DLD1 (cell line): ENCODE results near the gene AMER3.
"Not testable (repeated sequence)": the region's sequence is repeated elsewhere in the genome, so short reads cannot be mapped to it uniquely, and the experiment has no call there.

Experiments used
- in situ Hi-C: cut with HindIII; loops from 2 replicates; pipeline ENCODE4 v1.10.0; 2017; ENCODE audit warnings: low sequenced_read_pairs

The AMER3 gene

GRCh38 chr2:130755256-130756052 lies at the start of gene AMER3:
Gene AMER3, plus strand, starts transcription at chr2:130755540. Its CDS starts 6,533 bp downstream, at chr2:130762073.
- in situ Hi-C loops, result no loop called here

DNA sequence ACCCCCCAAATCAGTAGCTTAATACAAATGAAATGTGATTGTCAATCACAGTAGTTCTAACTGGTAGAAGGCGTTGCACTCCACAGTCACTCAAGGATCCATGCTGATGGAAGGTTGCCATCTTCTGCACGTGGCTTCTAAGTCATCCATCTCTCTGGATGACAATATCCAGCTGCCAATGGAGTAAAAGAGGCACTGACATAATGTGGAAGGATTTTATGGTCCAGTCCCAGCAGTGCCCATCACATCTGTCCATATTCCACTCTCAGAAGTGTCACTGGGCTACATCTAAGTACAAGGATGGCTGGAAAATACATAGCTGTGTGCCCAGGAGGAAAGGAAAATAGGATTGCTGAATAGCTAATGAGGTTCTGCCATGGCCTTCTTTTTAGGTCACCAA lies 40.5 kb upstream of the AMER3 start:
- in situ Hi-C loops, result not testable (repeated sequence)

- in situ Hi-C loops, result no loop called here
These were observed 35.3 kb upstream of the AMER3 start for GRCh38 chr2:130720036-130720435.

DNA sequence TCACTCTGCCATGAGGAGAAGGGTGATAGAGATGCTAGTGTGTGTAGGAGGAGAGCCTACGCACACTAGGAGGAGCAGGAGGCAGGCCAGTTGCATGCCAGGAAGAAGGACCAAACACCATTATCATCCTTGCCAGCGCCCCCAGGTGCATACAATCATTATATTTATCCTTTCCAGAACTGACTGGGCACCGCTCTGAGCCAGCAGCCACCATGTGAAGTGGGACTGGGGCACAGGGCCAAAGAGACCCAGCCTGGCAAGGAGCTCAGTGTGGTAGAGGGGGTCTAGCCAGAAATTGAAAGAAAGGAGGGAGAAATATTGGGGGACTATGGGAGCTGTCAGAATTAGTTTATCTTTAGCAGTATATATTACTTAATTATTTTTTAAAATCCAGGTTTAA lies 34.8 kb upstream of the AMER3 start:
- in situ Hi-C loops, result no loop called here

GRCh38 chr2:130724455-130724854 lies 30.9 kb upstream of the AMER3 start:
- in situ Hi-C loops, result no loop called here

DNA sequence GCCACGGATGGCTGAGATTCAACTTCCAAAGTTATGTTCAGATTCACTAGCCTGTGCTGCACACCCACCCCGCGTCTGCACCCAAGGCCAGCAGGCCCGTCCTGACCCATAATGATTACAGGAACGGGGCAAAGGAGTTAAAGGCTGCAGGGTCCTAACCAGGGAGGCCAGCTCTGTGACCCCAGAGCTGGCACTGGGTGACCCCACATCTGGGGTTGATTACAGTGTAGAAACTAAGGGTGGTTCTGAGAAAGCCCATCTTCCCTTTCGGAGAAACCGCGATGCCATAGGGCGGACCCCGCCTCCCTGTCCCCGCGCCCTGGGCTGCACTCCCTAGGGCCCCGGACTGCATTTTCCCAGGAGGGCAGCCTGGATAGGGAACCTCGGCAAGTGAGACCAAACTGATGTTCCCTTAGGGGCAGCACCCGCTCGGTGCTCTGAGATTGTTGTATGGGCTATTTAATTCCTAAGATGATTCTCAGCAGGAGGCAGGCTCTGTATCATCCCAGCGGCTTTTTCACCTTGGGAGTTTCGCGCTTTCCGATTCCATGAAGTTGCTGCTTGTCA lies 28.6 kb upstream of the AMER3 start:
- in situ Hi-C loops, result no loop called here

- in situ Hi-C loops, result no loop called here
These were observed 27.9 kb upstream of the AMER3 start for GRCh38 chr2:130727286-130727924.

DNA sequence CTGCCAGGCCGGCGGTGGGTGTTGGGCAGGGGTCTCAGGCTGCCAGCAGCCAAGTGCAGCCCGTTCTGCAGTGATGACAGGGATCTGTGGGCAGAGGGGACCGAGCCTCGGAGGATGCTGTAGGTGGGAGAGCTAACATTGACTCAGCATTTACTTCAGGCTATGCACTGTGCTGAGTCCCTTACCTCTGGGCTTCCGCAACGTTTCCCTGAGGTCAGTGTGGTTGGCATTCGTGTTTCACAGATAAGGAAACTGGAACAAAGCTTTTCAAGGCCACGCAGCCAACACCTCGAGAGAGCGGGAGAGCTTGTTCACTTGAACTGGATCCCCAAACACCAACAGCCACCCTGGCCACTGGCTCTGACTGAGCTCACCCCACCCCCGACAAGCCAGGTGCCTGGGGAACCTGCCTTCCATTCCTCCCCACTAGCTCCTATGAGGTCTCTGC lies 27.3 kb upstream of the AMER3 start:
- in situ Hi-C loops, result no loop called here

GRCh38 chr2:130728549-130729316 lies 26.6 kb upstream of the AMER3 start, which contains the start of gene GPR148:
Gene GPR148, plus strand, starts transcription at chr2:130729070. Its CDS starts 82 bp downstream, at chr2:130729152.
- in situ Hi-C loops, result no loop called here

DNA sequence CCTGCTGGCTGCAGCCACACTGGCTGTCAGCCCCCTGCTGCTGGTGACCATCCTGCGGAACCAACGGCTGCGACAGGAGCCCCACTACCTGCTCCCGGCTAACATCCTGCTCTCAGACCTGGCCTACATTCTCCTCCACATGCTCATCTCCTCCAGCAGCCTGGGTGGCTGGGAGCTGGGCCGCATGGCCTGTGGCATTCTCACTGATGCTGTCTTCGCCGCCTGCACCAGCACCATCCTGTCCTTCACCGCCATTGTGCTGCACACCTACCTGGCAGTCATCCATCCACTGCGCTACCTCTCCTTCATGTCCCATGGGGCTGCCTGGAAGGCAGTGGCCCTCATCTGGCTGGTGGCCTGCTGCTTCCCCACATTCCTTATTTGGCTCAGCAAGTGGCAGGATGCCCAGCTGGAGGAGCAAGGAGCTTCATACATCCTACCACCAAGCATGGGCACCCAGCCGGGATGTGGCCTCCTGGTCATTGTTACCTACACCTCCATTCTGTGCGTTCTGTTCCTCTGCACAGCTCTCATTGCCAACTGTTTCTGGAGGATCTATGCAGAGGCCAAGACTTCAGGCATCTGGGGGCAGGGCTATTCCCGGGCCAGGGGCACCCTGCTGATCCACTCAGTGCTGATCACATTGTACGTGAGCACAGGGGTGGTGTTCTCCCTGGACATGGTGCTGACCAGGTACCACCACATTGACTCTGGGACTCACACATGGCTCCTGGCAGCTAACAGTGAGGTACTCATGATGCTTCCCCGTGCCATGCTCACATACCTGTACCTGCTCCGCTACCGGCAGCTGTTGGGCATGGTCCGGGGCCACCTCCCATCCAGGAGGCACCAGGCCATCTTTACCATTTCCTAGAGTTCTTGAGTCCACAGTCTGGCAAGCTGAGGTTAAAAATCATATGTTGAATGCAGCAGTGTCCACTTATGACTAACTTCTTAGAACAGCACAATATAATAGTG lies 25.7 kb upstream of the AMER3 start:
- in situ Hi-C loops, result no loop called here

DNA sequence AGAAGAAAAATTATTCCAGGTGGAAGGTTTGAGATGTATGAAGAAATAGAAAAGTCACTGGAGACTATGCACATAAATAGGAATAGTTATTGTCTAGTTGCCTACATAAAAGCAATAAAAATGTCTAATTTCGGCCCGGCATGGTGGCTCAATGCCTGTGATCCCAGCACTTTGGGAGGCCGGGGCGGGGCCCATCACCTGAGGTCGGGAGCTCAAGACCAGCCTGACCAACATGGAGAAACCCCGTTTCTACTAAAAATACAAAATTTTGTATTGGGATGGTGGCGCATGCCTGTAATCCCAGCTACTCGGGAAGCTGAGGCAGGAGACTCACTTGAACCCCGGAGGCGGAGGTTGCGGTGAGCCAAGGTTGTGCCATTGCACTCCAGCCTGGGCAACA lies 23.1 kb upstream of the AMER3 start:
- in situ Hi-C loops, result not testable (repeated sequence)

- in situ Hi-C loops, result no loop called here
These were observed 20.1 kb upstream of the AMER3 start for GRCh38 chr2:130735200-130735599.

- in situ Hi-C loops, result no loop called here
These were observed 18.9 kb upstream of the AMER3 start for GRCh38 chr2:130736487-130736886.

DNA sequence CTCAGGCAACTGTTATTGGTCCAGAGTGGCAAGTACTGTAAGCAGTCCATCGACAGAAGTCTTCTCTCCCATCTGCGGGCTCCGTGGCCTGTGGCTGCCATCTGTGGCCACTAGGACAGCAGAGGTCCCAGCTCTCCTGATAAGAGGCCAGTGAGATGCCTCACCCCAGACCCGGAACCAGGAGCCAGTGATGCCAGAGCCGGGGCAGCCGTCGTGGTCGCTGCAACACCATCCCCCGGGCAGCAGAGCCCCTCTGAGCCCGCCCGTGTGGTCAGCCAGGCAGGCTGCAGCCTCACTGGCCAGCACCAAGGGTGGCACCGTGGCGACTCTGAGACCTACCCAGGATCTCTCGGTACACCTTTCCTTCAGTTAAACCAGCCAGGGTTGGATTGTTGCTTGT lies 17.7 kb upstream of the AMER3 start:
- in situ Hi-C loops, result no loop called here

DNA sequence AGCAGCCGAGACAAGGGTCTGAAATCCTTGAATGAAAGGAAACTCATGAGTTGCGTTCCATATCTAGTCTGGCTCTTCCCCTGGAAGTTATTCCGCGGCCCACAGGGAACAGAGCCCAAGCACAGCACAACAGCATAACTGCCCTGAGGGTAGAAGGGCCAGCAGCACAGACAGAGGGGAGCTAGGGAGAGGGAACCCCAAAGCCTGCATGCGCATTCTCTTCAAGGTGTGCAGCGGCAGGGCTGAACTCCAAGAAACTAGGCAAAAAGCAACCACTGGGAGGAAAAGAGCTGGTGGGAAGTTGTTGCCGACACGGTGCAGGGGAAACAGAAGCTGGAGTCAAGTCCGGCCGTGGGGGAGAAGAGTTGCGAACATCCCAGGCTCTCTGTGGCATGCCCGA lies 14.7 kb upstream of the AMER3 start:
- in situ Hi-C loops, result no loop called here

DNA sequence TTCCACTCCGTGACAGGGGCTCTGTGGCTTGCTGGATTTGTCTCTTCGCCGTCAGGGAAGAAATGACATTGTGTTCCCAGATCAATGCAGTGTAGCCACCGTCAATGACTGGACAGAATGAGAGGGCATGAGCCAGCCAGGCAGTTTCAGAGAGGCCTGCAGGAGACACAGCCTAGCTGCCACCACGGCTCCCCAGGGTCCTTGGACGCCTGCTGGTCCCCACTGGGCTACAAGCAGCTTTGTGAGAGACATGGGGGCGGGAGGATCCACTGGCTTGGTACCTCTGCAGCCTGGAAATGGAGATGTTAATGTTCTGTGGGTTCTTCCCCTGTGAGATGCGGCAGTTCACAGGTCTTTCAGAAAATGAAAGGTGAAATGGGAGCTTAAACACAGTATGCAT lies 12.1 kb upstream of the AMER3 start:
- in situ Hi-C loops, result no loop called here

DNA sequence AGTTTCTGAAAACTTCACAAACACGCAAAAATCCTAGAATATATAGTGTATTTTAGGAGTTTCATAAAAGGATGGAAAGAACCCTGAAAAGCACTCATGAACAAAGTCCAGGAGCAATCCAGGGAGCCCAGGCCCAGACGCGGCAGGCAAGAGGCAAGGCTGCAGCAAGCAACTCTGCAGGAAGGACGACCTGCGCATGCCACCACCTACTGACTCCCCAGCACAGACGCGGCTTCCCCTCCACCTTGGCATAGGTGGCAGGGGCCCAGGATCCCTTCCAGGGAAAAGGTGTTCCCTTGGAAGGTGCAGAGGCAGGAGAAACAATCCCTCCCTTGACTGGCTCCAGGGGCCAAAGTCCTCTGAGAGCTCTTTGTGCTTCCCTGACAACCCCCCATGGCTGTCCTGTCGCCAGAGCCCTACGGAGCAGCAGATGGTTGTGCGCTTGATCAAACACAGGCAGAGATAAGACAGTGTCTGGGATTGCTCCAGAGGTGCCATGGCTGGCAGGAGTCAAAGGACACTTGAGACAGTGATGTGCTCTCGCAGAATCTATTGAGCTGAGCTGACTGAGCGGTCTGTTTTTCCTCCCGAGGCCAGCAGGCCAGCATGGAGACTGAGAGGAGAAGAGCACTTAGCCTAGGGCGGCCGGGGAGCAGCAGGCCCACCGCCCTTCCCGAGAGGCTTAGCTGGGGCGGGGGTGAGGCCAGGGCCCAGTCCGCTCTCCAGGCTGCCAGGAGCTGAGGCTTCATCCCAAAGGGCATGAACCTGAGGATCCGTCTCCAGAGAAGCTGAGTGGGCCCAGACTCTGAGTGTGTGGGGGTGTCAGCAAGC lies 10.8 kb upstream of the AMER3 start:
- in situ Hi-C loops, result no loop called here

- in situ Hi-C loops, result no loop called here
These were observed 6.3 kb upstream of the AMER3 start for GRCh38 chr2:130749078-130749477.

GRCh38 chr2:130749641-130750040 lies 5.7 kb upstream of the AMER3 start:
- in situ Hi-C loops, result no loop called here
